Stomach (tissue), 4 donors: ENCODE data around the gene KIFBP.

Source experiments
- EP300 ChIP-seq: sonication (generic); formaldehyde crosslinking; IDR thresholded peaks from one replicate; pipeline ENCODE4 v1.6.1; 2017; ENCODE audit warnings: antibody characterized with exemption
- TF ChIP-seq, protein P1 (sequence below), 7 experiments: fragments of 450-650 bp in 4 of 7; fragments of 200-600 bp in 3 of 7; sonication (generic) in 3 of 7; IDR thresholded peaks; one replicate each; pipeline ENCODE4 v1.5.1; 2016 to 2019; ENCODE audit warnings: antibody characterized with exemption in 7 of 7, control low read depth in 2 of 7, mild to moderate bottlenecking in 1 of 7

DNA sequence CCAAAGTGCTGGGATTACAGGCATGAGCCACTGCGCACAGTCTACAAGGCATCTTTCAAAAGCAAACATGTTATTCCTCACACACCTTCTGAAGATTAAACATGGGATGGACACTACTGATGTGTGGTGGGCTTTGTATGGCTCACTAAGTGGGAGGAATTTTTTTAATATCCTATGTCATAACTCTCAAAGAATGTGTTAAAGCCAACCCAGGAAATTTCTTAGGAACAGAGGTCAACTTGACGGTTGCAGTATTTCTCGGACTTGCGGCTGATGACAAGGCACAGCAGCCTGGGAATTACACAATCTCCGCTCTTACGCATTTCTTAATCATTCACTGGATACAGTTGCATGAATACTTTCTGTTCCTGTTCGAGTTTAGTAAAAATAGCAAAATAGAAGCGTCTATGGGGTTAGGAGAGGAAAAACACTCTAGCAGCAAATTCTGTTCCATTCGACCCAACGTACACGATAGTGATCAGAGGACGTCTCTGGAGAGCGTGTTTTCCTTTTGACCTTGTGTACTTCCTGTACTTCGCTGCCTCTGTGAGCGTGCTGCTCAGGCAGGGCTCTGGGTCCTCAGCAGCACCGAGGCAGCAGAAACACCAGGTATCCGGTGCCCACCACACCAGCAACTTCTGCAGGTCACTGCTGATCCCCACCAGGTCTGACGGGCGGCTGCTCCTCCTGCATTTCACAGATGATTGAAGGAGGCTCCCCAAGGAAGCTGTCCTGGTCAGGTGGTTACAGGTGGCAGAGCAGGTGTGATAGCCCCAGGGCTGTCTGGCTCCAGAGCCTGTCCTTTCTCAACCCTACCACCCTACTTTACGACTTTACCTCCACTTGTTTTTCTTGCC lies 72.9 kb downstream of the KIFBP start:
- TF ChIP-seq EP300, result peak; percentile 89
- TF ChIP-seq, protein P1, sequence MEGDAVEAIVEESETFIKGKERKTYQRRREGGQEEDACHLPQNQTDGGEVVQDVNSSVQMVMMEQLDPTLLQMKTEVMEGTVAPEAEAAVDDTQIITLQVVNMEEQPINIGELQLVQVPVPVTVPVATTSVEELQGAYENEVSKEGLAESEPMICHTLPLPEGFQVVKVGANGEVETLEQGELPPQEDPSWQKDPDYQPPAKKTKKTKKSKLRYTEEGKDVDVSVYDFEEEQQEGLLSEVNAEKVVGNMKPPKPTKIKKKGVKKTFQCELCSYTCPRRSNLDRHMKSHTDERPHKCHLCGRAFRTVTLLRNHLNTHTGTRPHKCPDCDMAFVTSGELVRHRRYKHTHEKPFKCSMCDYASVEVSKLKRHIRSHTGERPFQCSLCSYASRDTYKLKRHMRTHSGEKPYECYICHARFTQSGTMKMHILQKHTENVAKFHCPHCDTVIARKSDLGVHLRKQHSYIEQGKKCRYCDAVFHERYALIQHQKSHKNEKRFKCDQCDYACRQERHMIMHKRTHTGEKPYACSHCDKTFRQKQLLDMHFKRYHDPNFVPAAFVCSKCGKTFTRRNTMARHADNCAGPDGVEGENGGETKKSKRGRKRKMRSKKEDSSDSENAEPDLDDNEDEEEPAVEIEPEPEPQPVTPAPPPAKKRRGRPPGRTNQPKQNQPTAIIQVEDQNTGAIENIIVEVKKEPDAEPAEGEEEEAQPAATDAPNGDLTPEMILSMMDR (IDR thresholded peaks at IDR 0.05), result no peak
